Measurements from ENCODE around the gene GABBR1.

The GABBR1 gene

GRCh38 chr6:29527126-29527525, 105.9 kb downstream of the GABBR1 start:
- no peak for DNase-seq (ENCODE audit: low read depth)

- no peak for DNase-seq (ENCODE audit: low read depth)
These were observed 107.7 kb downstream of the GABBR1 start for GRCh38 chr6:29525311-29525639.

GRCh38 chr6:29524444-29525310, 108.3 kb downstream of the GABBR1 start:
- DNase-seq (ENCODE audit: low read depth), result no peak

- DNase-seq (ENCODE audit: low read depth), result no peak
These were observed 108.9 kb downstream of the GABBR1 start for GRCh38 chr6:29524044-29524443.

- DNase-seq (ENCODE audit: low read depth), result no peak
These were observed 110.8 kb downstream of the GABBR1 start for GRCh38 chr6:29522227-29522626.

- no peak for DNase-seq (ENCODE audit: low read depth)
These were observed 111.8 kb downstream of the GABBR1 start for GRCh38 chr6:29521006-29521680.

GRCh38 chr6:29520232-29520631, 112.8 kb downstream of the GABBR1 start:
- DNase-seq (ENCODE audit: low read depth), result no peak

- DNase-seq (ENCODE audit: low read depth), result no peak
These were observed 113.5 kb downstream of the GABBR1 start for GRCh38 chr6:29519291-29520010.

GRCh38 chr6:29517728-29518440, 115.1 kb downstream of the GABBR1 start:
- DNase-seq (ENCODE audit: low read depth), result no peak

GRCh38 chr6:29517245-29517644, 115.7 kb downstream of the GABBR1 start:
- no peak for DNase-seq (ENCODE audit: low read depth)

- peak; percentile 9 for DNase-seq (ENCODE audit: low read depth)
These were observed 116.9 kb downstream of the GABBR1 start for GRCh38 chr6:29516108-29516507.

GRCh38 chr6:29510746-29511300, 122.2 kb downstream of the GABBR1 start:
- DNase-seq (ENCODE audit: low read depth), result no peak

- DNase-seq (ENCODE audit: low read depth), result no peak
These were observed 122.8 kb downstream of the GABBR1 start for GRCh38 chr6:29510202-29510601.
